OCI-LY3 (cell line): ENCODE data around the gene SNPH.

Experiments
- H2AFZ ChIP-seq: fragments of 200-600, 300-600 bp; shearing (Covaris generic); 2 replicates; pipeline ENCODE4 v1.6.0; 2014; ENCODE audit warnings: antibody characterized with exemption, low read depth, low read length
- H3K27ac ChIP-seq: fragments of 200-600, 300-600 bp; sonication (generic); 2 replicates; pipeline ENCODE4 v1.5.1; 2014; ENCODE audit warnings: mild to moderate bottlenecking, low read length, moderate library complexity, mixed read lengths
- H3K27me3 ChIP-seq: fragments of 200-600, 300-600 bp; sonication (generic); 2 replicates; pipeline ENCODE4 v1.6.1; 2014; ENCODE audit warnings: low read depth, low read length, mixed read lengths
- H3K36me3 ChIP-seq: fragments of 200-600, 300-600 bp; sonication (generic); replicated peaks from 2 replicates; pipeline ENCODE3; 2014; ENCODE audit warnings: low read depth, low read length, mixed read lengths
- H3K4me1 ChIP-seq: fragments of 300-600, 200-600 bp; sonication (generic); 2 replicates; pipeline ENCODE4 v1.6.1; 2014; ENCODE audit warnings: low read length, mixed read lengths
- H3K4me2 ChIP-seq: fragments of 200-600, 300-600 bp; sonication (generic); 2 replicates; pipeline ENCODE4 v1.6.1; 2014; ENCODE audit warnings: low read length, mixed read lengths
- H3K4me3 ChIP-seq: fragments of 300-600, 200-600 bp; sonication (generic); 2 replicates; pipeline ENCODE4 v1.5.1; 2014; ENCODE audit warnings: antibody characterized with exemption, mild to moderate bottlenecking, low read length, moderate library complexity
- H3K79me2 ChIP-seq: fragments of 300-600, 200-600 bp; shearing (Covaris generic); 2 replicates; pipeline ENCODE4 v1.6.1; 2014; ENCODE audit warnings: mild to moderate bottlenecking, low read length, mixed read lengths
- H3K9ac ChIP-seq: fragments of 300-600, 200-600 bp; shearing (Covaris generic); 2 replicates; pipeline ENCODE4 v1.6.0; 2014; ENCODE audit warnings: mild to moderate bottlenecking, low read length, moderate library complexity
- H3K9me3 ChIP-seq: fragments of 200-600, 300-600 bp; shearing (Covaris generic); 2 replicates; pipeline ENCODE4 v1.6.1; 2014; ENCODE audit warnings: low read length, mixed read lengths; ENCODE audit not compliant: insufficient read depth
- H4K20me1 ChIP-seq: fragments of 200-600, 300-600 bp; sonication (generic); 2 replicates; pipeline ENCODE4 v1.6.1; 2016; ENCODE audit warnings: low read length, mixed read lengths; ENCODE audit not compliant: insufficient read depth
- EZH2phosphoT487 ChIP-seq: fragments of 200-600 bp; shearing (Covaris generic); IDR thresholded peaks from 2 replicates; pipeline ENCODE4 v1.6.1; 2018; ENCODE audit warnings: antibody characterized with exemption, mixed run types, low read depth
- TF ChIP-seq, protein P1 (sequence below): fragments of 200-600, 300-600 bp; sonication (generic); IDR thresholded peaks from 2 replicates; pipeline ENCODE4 v1.5.1; 2014; ENCODE audit warnings: antibody characterized with exemption, low read length, low read depth

The SNPH gene

DNA sequence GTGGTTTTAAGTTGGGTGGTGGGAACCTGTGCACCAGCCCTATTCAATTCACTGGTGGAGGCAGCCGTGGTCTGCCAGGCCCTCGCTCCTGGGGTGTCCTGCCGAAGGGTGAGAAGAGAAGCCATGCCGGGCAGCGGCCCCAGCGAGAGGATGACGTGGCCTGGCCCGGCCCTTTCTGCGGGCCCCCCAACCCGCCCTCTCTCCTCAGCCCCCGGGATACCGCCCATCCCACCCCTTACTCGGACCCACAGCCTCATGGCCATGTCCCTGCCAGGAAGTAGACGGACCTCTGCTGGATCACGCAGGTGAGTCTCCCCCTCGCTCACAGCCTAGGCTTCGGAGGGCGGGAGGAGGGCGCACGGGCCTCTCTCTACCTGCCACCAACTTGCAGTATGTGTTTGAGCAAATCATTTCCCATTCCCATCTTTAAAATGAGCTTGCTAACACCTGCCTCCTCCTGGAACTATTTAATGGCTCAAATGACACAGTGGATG lies 30.1 kb downstream of the SNPH start:
- no peaks in the 10 kb centered on the region for H3K4me1 ChIP-seq
- no peak overlapping the region for H3K27ac ChIP-seq
- H3K79me2 ChIP-seq, result no peaks in the 10 kb centered on the region
- no peak for TF ChIP-seq EZH2phosphoT487
- TF ChIP-seq, protein P1, sequence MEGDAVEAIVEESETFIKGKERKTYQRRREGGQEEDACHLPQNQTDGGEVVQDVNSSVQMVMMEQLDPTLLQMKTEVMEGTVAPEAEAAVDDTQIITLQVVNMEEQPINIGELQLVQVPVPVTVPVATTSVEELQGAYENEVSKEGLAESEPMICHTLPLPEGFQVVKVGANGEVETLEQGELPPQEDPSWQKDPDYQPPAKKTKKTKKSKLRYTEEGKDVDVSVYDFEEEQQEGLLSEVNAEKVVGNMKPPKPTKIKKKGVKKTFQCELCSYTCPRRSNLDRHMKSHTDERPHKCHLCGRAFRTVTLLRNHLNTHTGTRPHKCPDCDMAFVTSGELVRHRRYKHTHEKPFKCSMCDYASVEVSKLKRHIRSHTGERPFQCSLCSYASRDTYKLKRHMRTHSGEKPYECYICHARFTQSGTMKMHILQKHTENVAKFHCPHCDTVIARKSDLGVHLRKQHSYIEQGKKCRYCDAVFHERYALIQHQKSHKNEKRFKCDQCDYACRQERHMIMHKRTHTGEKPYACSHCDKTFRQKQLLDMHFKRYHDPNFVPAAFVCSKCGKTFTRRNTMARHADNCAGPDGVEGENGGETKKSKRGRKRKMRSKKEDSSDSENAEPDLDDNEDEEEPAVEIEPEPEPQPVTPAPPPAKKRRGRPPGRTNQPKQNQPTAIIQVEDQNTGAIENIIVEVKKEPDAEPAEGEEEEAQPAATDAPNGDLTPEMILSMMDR, result no peak
- H2AFZ ChIP-seq, result no peak overlapping the region
- H3K27me3 ChIP-seq, result no peaks in the 10 kb centered on the region
- no peak overlapping the region for H3K9ac ChIP-seq
- H3K4me2 ChIP-seq, result no peak overlapping the region
- no peaks in the 10 kb centered on the region for H3K36me3 ChIP-seq
- H4K20me1 ChIP-seq, result no peaks in the 10 kb centered on the region
- H3K4me3 ChIP-seq, result no peak overlapping the region
- H3K9me3 ChIP-seq, result no peaks in the 10 kb centered on the region

DNA sequence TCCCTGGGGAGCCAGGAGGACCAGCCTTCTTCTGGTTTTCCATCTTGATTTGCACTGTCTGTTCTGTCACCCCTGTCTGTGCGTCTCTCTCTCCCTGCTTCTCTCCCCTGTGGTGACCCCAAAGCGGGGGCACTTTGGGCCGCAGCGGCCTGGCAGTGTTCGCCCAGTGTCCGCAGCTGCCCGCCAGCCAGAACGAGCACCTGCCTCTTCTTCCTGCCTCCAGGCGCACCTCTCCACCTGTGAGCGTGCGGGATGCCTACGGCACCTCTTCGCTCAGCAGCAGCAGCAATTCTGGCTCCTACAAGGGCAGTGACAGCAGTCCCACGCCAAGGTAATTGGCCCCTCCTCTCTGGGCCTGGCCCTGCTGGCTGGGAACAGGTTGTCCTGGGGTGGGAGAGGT lies 30.8 kb downstream of the SNPH start:
- Histone ChIP-seq H3K9ac (no peak overlapping the region), H3K4me1 (no peaks in the 10 kb centered on the region), H3K9me3 (no peaks in the 10 kb centered on the region), H3K27me3 (no peaks in the 10 kb centered on the region), H3K4me2 (no peak overlapping the region), H3K79me2 (no peaks in the 10 kb centered on the region), H3K4me3 (no peak overlapping the region), H2AFZ (no peak overlapping the region), H3K36me3 (no peaks in the 10 kb centered on the region), H4K20me1 (no peaks in the 10 kb centered on the region), H3K27ac (no peak overlapping the region)
- TF ChIP-seq, protein P1, result no peak
- TF ChIP-seq EZH2phosphoT487, result no peak

DNA sequence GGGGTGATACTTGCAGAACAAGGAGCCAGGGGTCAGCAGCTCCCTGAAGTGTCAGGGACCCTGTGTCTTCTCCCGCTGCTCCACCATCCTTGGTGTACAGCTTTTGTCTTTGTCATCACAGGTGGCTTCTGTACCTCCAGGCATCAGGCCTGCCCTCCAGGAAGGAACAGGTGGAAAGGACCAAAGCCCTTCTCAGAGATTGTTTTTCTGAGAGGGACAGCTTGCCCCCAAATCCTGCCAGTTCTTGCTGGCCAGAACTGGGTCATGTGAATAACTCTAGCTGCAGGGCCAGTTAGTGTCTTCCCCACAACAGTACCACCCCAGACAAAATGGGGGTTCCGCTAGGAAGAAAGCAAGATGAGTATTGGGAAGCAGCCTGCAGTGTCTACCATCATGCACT lies 31.4 kb downstream of the SNPH start:
- TF ChIP-seq, protein P1, result no peak
- no peak for TF ChIP-seq EZH2phosphoT487
- no peaks in the 10 kb centered on the region for H4K20me1 ChIP-seq
- no peaks in the 10 kb centered on the region for H3K9me3 ChIP-seq
- H3K27me3 ChIP-seq, result no peaks in the 10 kb centered on the region
- H3K36me3 ChIP-seq, result no peaks in the 10 kb centered on the region
- H2AFZ ChIP-seq, result no peak overlapping the region
- H3K4me1 ChIP-seq, result no peaks in the 10 kb centered on the region
- no peaks in the 10 kb centered on the region for H3K79me2 ChIP-seq
- H3K9ac ChIP-seq, result no peak overlapping the region
- no peak overlapping the region for H3K27ac ChIP-seq
- no peak overlapping the region for H3K4me2 ChIP-seq
- H3K4me3 ChIP-seq, result no peak overlapping the region

DNA sequence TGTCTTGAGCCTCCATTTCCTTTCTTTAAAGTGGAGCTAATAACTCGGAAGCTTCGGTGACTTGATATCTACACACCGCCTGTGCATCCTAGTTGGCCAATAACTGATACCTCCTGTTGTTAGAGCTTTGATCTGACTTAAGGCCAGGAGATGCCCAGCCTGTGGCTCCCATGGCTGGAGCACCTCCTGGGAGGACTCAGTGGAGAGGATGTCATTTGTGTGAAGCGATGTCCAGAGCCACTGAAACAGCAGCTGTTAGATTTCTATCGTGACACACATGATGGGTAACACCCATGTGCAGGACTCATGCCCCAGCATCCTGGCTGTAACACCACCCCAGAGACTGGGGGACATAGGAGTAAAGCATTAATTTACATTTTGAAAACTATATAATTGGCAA lies 32.1 kb downstream of the SNPH start:
- no peak for TF ChIP-seq EZH2phosphoT487
- TF ChIP-seq, protein P1, result no peak
- Histone ChIP-seq H3K4me3 (no peak overlapping the region), H3K79me2 (no peaks in the 10 kb centered on the region), H3K4me1 (no peaks in the 10 kb centered on the region), H4K20me1 (no peaks in the 10 kb centered on the region), H3K4me2 (no peak overlapping the region), H3K36me3 (no peaks in the 10 kb centered on the region), H3K27ac (no peak overlapping the region), H3K9ac (no peak overlapping the region), H3K9me3 (no peaks in the 10 kb centered on the region), H2AFZ (no peak overlapping the region), H3K27me3 (no peaks in the 10 kb centered on the region)
